NCI-H146 treated with DMSO at 0.1 percent for 48 hours (cell line): ENCODE data around the gene PAOX.
"Not testable (repeated sequence)": the region's sequence is repeated elsewhere in the genome, so short reads cannot be mapped to it uniquely, and the experiment has no call there.

Experiments used
- DNase-seq: peaks from one replicate; lab custom pipeline; 2025; ENCODE audit not compliant: unreplicated experiment; lab: John Stamatoyannopoulos, UW

Gene PAOX

GRCh38 chr10:133432789-133433188 lies 53.7 kb downstream of the PAOX start:
- not testable (repeated sequence) for DNase-seq

- no peak for DNase-seq
Measured at GRCh38 chr10:133438711-133439273, 59.7 kb downstream of the PAOX start.

GRCh38 chr10:133439517-133440461 lies 60.7 kb downstream of the PAOX start:
- DNase-seq, result no peak

- no peak for DNase-seq
Measured at GRCh38 chr10:133440633-133441285, 61.7 kb downstream of the PAOX start.
